SK-N-DZ (cell line): Measurements from ENCODE around the gene CD81.

ENCODE experiments used
- DNase-seq: peaks from one replicate; pipeline ENCODE4 v3.0.0-alpha.2; 2015; ENCODE audit warnings: low spot score
- small RNA-seq, 2 experiments: library from RNA; depleted of rRNA; stranded (forward); fragments of <200 nt; gene quantifications; one replicate each; pipeline ENCODE3, GENCODE V24; 2014

The CD81 gene

DNA sequence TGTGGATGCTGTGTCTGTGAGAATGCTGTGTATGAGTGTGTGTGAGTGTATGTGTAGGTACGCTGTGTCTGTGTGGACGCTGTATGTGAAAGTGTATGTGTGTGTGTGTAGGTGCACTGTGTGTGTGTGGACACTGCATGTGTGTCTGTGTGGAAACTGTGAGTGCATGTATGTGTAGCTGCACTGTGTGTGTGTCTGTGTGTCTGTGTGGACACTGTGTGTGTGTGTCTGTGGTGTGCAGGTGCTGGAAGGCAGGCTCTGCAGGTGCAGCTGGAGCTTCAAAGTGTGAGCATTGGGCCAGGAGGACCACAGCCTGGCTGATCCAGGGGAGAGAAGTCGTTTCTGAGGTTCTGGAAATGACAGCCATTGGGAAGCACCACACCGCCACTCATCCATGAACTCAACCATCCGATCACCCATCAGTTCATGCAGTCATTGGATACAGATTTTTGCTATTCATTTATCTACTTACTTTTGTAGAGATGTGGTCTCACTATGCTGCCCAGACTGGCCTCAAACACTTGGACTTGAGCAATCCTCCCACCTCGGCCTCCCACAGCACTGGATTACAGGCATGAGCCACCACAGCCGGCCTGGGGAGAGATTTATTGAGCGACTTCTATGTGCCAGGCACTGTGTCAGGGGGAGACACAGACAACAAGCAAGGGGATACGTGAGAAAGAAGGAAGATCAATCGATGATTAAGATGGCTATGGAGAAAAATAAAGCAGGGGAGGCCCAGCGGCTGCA, 57.6 kb downstream of the CD81 start:
- DNase-seq: no peak

DNA sequence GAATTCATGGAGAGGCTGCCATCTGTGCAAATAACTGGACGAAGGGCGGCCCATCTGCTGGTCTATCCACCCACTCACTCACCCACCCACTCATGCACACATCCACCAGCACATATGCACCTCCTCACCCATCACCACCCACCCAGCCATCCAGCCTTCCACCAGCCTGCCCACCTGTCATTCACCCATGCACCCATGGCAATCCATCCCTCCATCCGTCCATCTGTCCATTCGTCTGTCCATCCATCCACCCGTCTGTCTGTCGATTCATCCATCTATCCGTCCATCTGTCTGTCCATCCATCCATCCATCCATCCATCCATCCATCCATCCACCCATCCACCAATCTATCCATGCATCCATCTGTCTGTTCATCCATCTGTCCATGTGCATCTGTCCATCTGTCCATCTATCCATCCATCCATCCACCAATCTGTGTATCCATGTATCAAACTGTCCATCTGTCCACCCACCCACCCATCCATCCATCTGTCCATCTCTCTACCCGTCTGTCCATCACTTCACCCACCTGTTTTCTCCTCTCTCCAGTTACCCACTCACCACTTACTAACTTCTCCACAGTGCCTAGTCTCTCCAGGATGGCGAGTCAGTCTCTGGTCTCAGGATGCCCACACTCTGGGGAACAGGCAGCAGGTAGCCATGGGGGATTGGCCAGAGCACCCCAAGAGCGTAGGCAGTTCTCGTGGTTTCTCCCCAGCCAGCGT, 58.3 kb downstream of the CD81 start:
- DNase-seq: no peak

DNA sequence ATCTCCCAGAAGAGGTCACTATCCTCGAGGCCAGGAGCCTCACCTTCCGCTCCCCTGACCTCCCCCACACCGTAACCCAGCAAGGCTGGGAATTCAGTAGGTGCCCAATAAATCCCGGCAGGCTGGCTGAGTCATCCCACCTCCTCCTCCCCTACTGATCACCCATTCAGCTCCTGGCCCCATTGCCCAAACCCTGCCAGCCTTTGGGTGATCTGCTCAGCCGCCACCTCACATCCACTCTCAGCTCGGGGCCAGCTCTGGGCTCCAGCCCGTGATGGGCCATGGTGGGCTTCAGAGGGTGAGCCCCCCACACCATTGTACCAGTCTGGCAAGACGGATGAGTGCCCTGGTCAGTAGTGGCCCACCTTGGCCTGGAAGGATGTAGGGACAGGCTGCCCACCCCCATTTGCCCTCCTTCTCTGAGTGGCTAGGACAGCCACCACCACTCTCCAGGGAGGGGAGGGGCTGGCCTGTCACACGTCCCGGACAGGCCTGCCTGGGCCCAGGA, 59.0 kb downstream of the CD81 start:
- DNase-seq: no peak

DNA sequence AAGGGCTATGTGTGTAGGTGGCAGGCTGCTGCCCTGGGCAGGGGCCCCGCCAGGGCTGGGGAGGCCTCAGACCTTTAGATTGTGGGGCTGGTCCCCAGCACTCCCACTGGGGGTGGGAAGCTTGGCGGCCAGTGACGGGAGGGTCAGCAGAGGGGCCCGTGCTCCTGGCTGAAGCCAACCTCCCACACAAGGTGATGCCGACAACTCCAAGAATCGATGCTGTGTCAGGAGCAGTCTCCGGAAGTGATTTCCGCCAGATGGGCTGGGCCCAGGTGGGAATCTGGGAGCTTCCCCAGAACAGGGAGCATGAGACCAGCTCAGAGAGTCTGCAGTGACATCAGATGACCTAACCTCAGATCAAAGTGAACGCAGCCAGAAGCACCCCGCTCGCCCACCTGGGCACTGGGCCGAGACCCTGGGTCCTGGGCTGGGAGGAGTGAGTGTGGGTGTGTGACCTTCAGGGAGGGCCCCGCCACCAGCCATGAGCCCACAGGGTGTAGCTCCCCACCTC, 59.5 kb downstream of the CD81 start:
- DNase-seq: no peak

DNA sequence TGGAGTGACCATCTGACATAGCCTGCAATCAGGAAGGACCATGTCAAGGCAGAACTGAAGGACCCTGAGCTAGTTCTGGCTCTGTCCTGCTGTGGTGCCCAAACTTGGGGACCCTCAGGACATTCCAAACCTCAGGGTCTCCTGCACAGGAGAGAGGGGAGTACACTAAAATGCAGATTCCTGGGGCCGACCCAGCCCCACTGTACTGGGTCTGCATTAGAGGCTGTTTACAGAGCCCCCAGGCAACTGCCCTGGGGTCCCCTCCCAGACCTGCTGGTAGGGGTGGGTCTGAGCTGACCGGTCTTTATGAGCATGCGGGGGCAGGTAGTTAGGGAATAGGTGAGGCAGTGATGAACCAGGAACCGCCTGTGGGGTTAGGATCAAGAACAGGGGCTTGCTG, 60.4 kb downstream of the CD81 start:
- no peak for DNase-seq

DNA sequence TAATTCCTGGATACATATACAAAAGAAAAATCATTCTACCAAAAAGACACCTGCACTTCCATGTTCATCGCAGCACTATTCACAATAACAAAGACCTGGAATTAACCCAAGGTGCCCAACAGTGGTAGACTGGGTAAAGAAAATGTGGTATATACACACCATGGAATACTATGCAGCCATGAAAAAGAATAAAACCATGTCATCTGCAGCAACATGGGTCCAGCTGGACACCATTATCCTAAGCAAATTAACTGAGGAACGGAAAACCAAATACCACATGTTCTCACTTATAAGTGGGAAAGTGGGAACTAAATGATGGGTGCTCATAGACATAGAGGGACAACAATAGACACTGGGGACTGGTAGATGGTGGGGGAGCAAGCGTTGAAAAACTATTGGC, 62.7 kb downstream of the CD81 start:
- no peak for DNase-seq

DNA sequence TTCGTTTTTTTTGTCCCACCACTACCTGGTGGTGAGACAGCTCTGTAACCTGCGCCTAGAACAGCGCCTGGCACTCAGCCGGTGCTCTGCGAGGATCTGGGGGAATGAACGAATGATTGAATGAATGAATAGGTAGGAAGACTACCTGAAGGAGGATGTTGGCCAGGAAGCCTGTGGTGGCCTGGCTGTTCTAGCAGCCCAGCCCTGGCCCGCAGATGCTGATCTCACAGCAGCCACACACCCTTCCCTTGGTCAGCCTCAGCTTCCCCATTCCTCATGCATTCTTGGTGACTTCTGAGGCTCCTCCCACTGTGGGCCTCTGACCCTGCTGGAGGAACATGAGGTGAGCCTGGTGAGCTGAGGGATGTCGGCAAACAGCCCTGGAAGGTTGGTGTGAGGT, 63.5 kb downstream of the CD81 start:
- no peak for DNase-seq

DNA sequence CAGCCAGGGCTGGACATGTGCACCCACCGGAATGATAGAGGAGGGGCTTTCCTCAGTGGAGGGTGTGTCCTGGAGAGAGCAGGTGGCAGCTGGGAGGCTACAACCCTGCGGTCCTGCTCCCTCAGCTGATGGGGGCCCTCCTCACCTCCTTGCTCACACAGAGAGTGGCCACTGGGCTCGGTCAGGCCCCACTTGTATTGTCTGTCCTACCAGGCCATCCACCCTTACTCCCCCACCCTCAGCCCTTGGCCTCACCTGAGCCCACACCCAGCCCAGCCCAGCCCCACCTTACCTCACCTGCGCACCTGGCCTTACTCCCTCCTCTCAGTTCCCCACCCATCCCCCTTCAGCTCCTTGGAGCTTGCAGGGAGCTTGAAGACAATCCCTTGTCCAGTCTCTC, 64.1 kb downstream of the CD81 start:
- no peak for DNase-seq

DNA sequence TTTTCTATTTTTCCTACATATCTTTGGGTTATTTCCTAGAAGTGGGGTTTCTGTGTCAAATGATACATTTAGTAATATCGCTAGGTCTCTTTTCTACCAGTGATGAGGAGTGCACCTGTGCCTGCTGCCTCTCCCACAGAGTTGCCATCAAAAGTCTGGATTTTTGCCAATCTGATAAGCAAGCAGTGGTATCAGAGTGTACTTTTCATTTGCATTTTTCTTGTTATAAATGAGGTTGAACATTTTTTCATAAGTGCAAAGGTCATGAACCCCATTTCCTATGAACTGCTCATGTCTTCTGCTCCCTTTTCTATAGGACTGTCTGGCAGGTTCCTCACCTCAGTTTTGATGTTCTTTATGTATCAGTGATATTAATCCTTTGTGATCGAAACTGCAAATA, 65.5 kb downstream of the CD81 start:
- DNase-seq: no peak

DNA sequence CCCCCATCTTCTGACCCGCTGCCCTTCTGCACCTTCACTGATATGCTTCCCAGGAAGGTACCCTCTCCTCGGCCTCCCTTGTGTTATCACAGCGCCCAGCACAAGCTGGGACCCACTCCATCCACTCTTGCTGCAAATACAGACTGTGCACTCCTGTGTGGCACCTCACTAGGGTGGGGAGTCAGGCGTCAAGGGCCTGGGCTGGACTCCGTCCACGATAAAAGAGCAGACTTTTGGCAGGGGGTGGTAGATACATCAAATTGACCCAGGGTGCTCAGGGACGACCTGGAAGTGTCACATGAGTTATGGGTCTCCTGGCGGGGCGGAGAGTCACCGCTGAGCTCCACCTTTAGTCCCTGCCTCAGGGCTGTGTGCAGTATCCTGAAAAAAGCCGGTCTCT, 66.3 kb downstream of the CD81 start:
- no peak for DNase-seq

DNA sequence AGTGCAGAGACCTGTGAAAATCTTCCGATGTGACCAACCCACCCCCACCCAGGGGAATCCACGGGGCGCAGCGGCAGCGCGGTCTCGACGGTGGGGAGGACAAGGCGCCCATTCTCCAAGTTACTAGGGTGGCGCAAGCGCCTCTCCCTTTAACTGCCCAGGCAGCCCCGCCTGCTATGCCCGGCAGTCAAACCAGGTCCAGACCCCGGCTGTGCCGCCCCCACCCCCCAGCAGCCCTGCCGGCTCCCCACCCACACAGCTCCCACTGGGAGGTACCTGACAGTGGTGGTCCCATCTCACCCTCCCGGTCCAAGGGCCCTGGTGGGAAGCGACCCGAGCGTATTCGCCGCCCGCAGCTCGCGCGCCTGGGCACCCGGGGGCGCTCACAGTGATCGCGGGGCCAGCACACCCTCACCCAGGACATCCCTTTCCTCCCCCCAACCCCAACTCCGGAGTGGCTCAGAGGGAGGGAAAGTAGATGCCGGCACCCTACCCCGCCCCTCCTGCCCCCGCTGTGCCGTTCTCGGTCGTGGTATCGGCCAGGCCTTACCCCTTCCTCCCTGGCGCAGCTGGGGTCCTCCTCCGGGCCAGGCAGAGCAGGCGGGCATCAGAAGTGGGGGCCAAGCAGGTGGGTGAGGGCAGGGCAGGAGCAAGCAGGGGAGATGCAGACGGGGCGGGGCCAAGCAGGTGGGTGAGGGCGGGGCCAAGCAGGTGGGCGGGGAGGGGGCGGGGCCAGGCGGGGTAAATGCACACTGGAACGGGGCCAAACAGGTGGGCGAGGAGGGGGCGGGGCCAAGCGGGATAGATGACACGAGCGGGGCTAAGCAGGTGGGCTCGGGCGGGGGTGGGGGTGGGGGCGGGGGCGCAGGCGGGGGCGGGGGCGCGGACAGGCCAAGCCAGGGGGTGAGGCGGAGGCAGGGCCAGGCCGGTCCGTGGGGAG, 67.0 kb downstream of the CD81 start, which contains the start of gene TRPM5:
TSS of gene TRPM5 (minus strand) at position 634 of the 940 bp plus-strand sequence. CDS start 21,478 bp downstream, outside the sequence.
- DNase-seq: no peak

DNA sequence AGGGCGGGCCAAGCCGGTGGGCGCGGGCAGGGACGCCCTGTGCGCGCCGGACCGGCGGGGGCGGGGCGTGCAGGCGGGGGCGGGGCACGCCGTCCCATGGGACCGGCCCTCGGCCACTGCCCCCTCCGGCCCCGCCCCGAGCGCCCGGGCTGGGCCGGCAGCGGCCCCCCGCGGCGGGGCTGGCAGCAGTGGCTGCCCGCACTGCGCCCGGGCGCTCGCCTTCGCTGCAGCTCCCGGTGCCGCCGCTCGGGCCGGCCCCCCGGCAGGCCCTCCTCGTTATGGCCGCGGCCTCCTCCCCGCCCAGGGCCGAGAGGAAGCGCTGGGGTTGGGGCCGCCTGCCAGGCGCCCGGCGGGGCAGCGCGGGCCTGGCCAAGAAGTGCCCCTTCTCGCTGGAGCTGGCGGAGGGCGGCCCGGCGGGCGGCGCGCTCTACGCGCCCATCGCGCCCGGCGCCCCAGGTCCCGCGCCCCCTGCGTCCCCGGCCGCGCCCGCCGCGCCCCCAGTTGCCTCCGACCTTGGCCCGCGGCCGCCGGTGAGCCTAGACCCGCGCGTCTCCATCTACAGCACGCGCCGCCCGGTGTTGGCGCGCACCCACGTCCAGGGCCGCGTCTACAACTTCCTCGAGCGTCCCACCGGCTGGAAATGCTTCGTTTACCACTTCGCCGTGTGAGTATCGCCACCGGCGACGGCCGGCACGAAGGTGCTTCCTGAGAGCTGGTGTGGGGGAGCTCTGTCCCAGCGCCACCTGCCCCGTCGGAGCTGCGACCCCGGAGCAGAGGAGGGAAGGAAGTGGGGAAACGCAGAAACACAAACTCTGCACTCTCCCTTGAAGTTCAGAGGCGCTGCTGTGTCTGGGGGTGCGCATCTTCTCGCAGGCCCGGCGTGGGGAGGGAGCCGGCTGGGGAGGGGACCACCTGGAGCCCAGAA, 68.0 kb downstream of the CD81 start, which contains the start of gene KCNQ1:
TSS of gene KCNQ1 (plus strand) at position 188 of the 925 bp plus-strand sequence. CDS start at position 279, 91 bp downstream.
- no peak for DNase-seq

DNA sequence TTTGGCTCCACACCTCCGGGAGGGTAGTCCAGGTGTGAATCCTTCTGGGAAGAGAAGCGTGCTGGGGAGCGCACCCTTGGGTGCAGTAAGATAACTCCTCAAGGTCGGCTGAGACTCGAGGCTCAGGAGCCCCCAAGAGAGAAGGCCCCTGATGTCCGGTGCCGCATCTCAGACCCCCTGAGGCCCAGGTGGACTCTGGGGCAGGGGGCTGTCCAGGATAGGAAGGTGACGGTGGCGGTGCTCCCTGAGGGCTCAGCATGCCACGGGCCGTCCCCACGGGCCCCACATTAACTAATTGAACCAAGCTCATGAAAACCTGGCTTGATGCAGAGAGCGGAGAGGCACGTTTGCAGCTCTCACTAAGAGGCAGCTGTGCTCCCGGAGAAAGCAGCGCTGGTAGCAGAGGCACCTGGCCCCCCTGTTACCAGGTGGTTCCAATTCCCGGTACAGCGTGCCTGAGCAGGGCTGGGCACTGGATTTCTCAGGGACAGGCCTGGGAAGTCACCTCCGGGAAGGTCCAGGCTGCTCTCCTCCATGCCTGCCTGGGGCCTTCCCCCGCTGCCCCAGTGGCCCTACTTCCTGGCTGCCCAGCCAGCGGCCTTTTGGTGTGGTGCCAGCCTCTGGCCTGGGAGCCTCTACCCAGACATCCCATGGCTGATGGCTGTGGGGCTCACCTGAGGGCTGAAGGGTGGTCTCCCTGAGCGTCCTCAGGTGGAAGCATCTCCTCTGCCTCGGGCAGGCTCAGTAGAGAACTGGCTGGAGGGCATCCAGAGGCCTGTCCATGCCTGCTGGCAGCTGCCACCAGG, 68.8 kb downstream of the CD81 start:
- no peak for DNase-seq

DNA sequence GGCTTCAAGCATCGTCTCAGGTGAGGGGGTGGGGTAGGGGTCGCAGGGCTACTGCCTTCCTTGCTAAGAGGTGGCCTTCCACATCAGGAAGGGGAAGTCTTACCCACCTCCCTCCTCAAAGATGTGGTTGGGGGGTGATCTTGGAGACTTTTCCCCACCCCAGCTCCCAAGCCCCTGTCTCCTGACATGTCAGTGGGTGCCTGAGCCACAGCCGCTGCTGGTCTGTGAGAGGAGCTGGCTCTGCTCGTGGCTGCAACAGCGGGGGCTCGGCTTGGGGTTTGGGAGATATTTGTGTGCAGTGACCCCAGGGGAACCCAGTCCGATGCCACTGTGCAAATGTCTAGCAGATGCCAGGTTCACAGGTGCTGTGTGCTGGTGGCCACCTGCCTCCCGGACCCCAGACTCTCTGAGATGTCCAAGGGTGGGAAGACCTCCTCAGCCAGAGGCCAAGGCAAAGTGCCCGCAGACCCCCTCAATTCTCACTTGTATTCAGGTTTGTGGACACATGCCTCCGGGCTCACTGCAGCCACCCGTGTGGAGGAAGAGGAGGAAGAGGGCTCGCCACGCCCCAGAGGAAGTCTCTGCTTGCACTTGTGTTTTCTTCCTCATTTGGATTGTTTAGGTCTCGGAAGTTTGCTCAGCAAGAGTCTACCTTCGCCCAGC, 69.6 kb downstream of the CD81 start:
- no peak for DNase-seq

Small RNA genes within 50 kb of the gene (small RNA-seq; reads per million reads assigned to genes)
- gene RF00019: 0 reads per million in 2 experiments
